Activated CD4-positive, alpha-beta T cell treated with anti-CD3 and anti-CD28 coated beads, Interleukin-2, amount 50 U/mL, for 16 hours (primary cell): ENCODE measurements around the gene GPR65.
"Not testable (repeated sequence)": the region's sequence is repeated elsewhere in the genome, so short reads cannot be mapped to it uniquely, and the experiment has no call there.

ENCODE experiments used
- DNase-seq: peaks from one replicate; pipeline ENCODE4 v3.0.0-alpha.2; 2020

GPR65 gene

DNA sequence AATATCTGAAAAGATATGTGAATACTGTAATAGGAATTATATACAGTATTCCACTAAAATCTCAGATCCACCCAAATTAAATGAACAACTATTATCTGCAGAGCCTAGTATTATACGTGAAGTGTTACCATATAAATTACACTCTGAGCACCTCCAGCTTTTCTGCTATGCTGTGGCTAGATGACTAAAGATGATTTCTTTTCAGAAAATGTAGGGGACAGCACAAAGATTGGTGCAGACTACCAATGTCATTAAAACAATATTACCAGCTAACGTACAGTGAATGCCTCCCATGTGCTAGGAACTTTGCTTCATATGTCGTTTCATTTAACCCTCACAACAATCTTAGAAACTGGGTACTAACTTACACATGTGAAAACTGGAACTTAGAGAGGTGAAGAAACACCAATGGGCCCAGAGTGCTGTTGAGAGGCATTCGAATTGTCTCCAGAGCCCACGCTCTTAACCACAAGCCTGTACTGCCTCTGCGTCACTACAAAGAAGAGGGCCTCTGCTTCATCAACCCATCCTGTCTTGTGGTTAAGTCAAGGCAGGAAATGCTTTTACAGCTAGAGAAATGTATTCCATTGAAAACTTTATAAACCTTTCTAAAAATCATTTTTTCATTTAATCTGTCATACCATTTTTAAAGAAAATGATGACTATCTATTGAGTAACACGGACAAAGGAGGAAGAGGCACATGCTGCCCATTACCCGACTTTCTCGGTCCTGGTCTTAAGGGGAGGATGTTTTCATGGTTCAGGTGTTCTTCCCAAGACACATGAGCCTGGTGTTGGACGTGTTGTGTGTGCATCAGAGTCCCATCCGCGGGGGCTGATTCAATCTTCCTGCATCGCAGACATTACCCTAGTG lies 1.3 kb downstream of the GPR65 start:
- peak; percentile 89 for DNase-seq

DNA sequence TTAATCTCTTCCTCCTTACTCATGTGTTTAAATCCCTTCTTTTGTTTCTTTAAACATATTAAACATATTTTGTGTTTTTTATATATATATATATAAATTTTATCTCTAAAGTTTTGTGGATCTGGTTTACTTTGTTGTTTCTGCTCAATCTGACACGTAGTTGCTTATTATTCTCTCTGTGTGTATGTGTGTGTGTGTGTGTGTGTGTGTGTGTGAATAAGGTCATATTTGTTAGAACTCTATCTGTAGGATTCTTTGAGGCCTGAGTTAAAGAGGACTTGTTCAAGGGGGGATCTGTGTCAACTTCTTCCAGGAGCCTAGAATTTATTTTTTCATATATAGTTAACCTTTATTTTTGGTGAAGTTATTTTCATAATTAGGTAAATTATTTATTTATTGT lies 2.7 kb downstream of the GPR65 start:
- DNase-seq = no peak

DNA sequence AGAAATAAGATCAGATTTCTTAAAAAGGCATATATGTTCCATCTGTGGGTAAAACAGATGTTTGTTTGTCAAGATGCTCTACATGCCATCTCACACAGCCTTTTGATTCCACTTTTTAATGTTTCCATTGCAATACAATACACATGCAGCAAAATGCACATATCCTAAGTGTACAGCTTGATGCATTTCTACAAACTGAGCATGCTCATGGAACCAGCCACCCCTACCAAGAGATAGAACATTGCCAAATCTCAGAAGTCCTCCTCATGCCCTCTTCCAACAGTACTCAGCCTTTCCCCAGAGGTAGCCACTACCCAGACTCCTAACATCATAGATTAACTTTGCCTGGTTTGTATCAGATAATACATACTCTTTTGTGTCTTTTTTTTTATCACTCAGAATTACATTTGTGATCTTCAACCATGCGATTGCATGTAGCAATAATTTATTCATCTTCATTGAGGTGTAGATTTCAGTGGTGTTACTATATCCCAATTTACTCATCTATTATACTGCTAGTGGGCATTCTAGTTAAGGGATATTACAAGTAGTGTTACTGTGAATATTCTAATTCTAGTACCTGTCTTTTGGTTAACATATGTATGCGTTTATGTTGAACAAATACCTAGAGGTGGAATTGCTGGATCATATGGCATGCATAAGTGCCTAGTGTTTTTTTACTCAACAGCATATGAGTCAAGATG lies 3.3 kb downstream of the GPR65 start:
- no peak for DNase-seq

DNA sequence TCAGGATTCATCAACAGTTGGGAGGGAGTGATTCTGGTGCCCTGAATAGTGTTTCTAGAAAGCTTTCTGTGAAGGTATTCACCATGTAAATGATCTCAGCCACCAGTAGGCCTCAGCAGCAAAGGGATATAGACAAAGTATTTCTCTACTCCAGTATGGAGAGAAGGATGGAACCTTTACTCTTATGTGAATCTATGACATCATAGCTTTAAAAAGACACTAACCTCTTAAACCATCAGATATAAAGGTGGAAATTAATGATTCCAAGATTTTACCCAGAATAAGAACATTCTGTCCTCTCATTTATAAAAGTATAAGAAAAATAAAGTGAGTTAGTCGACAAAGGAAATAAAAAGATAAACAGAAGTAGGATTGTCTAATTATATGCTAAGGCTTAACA lies 4.6 kb downstream of the GPR65 start:
- no peak for DNase-seq

DNA sequence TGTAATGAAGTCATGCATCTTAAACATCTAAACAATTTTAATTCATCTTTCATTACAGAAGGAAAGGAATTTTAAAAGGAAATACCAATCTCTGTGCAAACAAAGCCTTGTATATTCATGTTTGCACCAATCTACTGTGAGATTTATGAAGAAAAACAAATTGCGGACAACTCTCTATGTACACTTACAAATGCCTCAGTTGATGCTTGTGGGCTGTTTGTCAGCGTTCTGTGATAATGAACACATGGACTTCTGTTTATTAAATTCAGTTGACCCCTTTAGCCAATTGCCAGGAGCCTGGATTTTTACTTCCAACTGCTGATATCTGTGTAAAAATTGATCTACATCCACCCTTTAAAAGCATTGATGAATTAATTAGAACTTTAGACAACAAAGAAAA lies 5.4 kb downstream of the GPR65 start:
- DNase-seq = no peak

DNA sequence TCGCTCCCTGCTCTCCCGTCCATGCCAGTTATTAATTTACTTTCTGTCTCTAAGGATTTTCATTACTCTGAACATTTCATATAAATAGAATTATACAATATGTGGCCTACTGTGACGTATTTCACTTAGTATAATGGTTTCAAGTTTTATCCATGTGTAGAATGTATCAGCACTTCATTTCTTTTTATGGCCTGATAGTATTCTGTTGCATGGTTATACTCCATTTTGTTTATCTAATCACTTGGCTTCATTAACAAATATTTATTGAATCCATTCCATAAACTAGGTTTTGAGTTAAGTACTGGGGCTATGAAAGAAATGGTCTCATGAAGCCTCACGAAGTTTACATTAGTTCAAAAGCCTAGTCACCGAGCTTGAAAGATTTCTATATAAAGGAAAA lies 7.6 kb downstream of the GPR65 start:
- DNase-seq = no peak

DNA sequence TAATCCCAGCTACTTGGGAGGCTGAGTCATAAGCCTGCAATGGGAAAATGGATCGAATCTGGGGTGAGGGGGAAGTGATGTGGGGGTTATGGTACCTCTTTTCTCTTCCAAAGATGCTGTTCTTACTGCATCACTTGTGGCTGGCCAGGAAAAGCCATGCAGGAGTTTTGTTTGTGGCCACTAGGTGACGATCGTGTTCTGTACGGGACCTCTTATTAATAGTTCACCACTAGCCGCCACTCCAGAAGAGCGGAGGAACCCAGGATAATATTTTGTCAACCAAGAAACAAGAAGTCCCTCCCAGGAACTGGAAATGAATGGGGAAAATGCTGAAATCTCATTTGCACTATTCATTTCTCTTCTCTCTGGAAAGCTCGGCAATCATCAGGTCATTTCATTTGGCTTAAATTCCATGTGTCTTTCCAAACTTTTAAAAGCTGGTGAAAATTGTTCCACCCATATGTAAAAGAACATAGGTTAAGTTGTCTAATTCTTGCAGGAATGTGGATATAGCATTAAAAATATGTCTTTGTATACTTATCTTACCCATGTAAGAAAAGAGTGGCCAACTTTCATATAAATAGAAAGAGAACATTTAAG lies 8.9 kb downstream of the GPR65 start:
- DNase-seq = no peak

DNA sequence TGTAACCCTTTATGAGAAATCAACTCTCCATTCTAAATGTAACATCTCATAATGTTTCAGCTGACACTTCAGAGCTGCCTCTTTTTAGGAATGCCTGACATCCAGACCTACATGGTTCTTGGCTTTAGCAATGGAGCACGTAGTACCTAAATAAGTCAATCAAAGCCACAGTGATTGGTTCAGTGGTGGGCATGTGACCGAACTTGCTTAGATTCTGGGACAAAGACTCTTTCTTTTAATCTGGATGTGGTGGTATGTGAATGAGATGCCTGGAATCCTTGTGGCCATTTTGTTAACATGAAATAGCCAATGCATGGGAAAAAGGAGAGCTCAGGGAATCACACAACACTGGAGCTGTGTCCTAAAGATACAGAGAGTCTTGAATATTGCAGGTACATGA lies 11.8 kb downstream of the GPR65 start:
- no peak for DNase-seq

DNA sequence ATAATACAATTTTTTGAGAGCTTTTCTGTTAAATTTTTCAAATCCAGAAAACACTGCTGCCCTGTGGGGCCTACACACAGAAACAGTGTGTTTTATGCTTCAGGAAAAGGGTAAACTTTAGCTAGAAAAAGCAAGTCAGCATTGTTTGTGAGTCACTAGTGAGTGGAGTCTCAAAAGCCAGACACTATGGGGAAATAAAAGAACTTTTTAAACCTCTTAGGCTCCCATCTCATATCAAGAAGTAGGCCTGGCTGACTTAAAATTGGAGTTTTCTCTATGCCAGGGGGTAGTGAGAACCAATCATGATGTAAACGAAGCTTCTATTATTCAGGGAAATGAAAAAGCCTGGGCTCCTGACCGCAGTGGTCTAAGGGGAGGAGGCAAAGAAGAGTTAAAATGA lies 12.6 kb downstream of the GPR65 start:
- DNase-seq = no peak

DNA sequence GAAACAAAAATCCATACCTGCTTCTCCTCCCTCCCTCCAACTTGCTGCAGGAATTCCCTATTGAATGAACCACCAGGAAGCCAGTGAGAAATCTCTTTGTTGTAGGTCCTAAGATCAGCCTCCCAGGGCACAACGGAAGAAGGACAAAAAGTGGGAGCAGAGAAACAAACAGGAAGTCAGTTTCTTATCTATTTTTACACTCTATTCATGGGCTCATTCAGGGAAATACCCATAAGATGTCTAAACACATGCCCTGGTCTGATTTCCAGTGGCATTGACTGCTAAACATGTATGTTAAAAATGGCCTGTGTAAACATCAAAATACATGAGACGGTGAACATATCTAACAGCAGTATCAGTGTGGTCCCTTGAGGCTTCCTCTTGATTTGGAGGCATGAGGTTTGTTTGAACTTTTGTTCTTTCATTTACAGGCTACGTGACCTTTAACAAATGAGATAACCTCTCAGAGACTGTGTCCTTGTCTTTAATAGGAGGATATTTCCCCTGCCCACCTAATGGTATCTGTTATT lies 18.8 kb downstream of the GPR65 start:
- no peak for DNase-seq

DNA sequence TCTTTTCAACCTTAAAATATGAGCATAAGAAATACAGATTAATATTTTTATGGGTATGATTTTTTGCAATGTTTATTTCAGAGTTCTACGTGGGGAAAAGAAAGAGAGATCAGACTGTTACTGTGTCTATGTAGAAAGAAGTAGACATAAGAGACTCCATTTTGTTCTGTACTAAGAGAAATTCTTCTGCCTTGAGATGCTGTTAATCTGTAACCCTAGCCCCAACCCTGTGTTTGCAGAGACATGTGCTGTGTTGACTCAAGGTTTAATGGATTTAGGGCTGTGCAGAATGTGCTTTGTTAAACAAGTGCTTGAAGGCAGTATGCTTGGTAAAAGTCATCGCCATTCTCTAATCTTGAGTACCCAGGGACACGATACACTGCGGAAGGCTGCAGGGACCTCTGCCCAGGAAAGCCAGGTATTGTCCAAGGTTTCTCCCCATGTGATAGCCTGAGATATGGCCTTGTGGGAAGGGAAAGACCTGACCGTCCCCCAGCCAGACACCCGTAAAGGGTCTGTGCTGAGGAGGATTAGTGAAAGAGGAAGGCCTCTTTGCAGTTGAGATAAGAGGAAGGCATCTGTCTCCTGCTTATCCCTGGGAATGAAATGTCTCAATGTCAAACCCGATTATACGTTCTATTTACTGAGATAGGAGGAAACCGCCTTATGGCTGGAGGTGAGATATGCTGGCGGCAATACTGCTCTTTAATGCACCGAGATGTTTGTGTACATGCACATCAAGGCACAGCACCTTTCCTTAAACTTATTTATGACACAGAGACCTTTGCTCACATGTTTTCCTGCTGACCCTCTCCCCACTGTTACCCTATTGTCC lies 19.5 kb downstream of the GPR65 start:
- DNase-seq = not testable (repeated sequence)

DNA sequence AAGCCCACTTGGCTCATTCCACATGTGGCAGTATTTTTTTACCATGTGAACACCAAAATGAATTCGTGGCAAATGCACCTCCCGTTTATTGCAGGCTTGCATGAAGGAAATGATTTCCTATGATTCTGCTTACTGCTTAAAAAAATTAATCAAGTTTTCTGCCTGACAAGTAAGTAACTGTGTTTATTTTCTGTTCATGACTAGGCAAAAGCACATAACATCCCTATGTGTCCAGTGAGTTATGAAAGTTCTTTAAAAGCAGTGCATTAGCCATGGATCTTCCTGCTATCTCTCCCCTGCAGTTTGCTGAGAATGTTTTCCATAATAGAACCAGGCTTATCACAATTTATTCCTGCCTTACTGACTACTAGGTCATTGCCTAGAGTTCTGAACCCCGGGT lies 20.4 kb downstream of the GPR65 start:
- no peak for DNase-seq

DNA sequence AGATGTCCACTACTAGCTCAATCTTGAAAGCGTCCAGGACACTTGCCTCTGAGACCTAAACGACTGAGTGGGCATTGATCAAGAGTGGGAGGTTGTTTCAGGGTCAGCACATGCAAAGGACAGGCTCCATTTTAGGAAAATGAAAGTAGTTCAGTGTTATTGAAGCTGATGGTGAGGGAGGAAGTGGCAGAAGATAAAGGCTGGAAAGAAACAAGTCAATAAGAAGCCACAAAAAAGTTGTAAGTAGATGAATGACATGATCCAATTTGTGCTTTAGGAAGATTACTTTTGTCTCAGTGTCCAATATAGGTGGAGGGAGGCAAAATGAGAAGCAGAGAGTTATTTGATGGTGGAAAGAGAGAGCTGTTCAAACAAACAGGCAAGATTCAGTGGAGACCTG lies 22.0 kb downstream of the GPR65 start:
- no peak for DNase-seq

DNA sequence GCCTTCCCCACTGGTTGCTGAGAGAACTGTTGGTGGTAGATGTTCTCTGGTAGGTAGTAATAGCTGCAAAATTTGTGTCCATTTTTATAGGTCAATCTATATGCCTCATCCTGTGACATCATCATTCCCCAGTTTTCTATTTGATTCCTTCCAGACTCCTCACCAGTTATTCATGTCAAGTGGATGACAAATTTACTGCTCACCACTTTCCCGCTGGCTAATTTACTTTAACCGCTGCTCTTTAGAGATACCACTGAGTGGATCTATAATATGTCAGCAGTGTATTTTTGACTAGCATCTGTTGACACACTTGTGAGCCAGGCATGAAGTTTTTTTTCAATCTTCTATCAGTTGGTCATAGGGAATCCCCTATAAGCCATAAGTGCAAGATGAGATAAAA lies 24.6 kb downstream of the GPR65 start:
- DNase-seq = peak; percentile 47

DNA sequence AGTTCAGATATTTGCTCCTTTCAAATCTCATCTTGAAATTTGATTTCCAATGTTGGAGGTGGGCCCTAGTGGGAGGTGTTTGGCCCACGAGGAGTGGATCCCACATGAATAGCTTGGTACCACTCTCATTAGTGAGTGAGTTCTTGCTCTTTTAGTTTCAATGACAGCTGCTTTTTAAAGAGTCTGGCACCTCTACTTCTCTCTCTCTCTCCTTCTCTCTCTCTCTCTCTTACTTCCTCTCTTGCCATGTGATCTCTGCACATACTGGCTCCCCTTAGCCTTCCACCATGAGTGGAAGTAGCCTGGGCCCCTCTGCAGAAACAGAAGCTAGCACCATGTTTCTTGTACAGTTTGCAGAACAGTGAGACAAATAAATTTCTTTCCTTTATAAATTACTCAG lies 25.1 kb downstream of the GPR65 start:
- no peak for DNase-seq

DNA sequence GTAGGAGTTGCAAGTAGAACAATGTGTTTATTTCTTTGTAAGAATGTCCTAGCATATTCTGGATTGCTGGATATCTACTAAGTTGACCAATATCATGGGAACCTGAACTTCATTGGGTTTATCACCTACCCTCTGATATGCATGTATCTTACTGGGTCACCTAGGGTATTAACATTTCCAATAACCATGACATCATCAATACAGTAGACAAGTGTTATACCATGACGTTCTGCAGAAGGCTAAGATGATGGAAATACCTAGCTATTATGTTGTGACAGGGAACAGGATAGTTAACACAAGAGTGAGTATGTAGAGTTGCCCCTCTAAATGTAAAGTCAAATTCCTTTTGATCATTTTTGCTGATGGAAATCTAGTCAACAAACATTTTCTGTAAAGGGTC lies 26.0 kb downstream of the GPR65 start:
- no peak for DNase-seq

DNA sequence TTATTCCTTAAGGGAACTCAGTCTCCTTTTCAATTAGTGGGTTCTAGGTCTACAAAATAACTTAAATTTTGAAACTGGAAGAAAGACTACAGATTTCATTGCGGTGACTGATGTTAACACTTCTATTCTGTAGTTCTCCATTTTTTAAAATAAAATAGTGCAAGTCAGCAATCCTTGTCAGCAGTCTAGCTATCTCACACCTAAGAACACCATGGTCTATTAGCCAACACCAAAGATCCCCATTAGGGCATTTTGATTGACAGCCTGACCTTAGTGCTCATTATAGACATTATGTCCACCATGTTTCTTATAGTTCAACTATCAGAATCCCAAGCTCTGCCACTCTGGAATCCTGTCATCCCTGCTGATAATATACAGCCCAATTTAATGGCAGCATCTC lies 27.4 kb downstream of the GPR65 start:
- no peak for DNase-seq

DNA sequence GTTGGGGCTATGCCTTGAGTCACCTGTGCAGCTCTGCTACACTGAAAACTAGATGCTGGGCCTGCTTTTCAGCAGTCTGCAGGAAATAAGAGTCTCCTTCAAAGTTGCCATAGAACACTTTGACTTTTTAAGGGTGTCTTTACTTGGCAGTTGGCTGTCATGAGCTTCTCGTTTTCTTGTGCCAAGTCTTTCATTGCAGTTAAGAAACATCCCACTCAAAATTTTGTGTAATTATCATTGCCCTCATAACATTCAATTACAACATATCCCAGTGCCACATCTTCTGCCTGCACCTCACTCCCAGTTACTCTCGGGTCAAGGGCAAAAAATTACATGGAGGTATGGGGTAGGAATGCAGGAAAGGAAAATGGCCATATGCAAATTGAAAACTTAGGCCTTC lies 29.1 kb downstream of the GPR65 start:
- DNase-seq = no peak

DNA sequence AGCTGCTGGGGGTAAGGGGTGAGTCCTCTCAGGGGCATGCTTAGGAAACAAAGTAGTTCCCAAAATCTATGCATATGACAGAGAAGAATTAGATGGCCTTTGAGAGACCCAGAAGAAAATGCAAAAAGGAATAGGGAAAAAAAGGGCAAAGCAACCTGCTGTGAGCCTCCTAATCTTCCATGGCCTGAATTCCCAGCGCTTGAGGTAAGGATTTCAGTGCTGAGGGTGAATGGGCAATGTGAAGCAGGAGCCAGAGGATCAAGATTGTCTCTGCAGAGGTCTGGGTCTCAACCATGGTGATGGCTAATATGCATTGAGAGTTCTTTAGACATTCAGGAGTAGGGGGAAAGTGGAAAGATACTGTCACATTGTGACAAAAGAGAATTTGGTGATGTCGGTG lies 31.5 kb downstream of the GPR65 start:
- DNase-seq = no peak

DNA sequence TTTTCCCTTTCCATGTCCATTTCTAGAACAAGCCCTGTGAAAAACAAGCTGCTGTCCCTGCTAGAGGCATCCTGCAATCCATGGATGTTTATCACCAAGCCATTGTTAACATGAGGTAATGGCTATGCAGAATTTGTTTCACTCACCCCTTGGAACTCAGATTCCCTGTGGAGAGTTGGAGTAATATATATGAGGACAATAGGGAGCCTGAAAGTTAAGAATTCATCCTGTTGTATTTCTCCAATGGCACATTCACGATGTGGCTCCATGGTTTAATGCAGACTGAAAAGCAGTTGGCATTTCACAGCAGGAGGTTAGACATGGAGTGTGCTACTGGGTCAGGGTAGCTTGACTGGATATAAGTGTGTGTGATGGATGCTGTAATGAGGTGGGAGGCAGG lies 32.4 kb downstream of the GPR65 start:
- DNase-seq = no peak

DNA sequence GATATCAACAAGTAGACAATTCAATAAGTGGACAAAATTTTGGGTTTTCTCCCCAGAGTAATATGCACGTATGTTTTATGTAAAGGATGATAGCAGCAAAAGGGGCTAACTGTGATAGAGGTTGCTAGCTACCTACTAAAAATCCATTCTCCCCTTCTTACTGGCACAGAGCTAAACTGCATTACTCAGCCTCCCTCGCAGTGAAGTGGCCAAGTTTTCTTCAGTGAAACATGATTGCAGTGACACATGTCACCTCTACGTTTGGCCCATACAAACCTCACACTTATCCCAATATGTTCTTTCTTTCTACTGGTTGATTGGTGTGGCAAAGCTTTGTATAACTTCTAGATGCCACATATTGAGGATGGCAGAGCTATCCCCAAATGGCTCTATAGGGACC lies 34.3 kb downstream of the GPR65 start:
- no peak for DNase-seq

DNA sequence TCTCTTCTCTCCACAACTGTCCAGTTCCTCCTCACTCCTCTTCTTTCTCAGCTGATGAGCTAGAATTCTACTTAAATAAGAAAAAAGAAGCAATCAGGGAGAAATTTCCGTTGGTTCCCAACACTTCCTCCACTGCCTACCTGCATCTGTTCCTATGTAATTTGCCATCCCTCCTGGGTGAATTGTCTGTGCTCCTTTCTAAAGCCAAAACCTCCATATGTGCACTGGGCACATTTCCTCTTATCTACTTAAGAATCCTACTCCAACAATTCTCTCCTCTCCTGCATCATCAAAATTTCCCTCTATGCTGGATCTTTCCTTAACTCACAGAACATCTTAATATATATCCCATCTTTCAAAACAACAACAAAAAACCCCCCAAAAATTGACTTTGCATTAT lies 35.2 kb downstream of the GPR65 start:
- no peak for DNase-seq
